HG02973 (cell line): ENCODE results near the gene CACNA2D4.

Experiments used
- ATAC-seq: cut with Tn5 transposase; IDR thresholded peaks from one replicate; pipeline ENCODE4 v1.9.1; 2021; ENCODE audit warnings: moderate library complexity; ENCODE audit not compliant: unreplicated experiment

The CACNA2D4 gene

DNA sequence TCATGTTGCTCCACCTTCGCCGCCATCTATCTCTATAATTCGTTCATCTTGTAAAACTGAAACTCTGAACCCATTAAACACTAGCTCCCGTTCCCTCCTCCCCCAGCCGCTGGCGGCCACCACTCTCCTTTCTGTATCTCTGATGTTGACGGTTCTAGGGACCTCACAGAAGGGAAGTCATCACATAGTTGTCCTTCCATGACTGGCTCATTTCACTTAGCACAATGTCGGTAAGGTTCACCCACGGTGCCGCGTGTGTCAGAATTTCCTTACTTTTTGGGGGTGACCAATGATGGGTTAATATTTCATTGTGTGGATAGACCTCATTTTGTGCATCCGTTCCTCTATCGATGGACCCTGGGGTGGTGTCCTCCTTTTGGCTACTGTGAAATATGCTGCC is 2.0 kb upstream of the CACNA2D4 start:
- no peak for ATAC-seq

GRCh38 chr12:1919763-1920162 is 1.3 kb upstream of the CACNA2D4 start:
- no peak for ATAC-seq

DNA sequence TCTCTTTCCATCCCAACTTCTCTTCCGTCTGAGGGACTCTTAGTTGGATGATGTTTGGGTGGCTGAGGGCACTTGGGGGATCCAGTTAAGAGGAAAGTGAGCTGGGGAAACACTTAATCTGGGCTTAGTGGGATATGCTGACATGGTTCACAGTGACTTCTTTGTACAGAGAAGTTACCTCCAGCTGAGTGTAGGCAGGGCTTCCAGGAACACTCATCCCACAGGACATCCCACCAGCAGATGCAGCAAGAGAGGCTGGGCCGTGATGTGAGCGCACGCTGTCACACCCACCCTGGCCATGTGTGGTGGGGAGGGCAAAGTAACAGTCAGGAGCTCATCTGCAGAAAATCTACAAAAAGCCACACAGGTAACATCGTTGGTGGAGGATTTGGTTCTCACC is 832 bp upstream of the CACNA2D4 start:
- no peak for ATAC-seq

DNA sequence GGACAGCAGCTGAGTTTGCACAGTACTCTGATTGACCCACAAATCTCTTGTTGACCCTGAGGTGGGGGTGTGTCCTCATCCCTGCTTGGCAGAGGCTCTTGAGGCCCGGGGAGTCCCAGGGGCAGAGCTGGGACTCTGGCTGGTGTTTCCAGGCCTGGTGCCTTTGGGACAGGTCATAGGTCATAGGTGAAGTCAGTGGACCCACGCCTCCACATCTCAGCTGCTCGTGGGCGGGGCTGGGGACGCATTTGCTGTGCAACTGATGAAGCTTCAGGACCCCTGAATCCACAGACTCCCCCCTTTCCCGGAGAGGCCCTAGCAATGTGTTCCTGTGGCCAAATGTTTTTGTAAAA is 408 bp upstream of the CACNA2D4 start:
- ATAC-seq: no peak

GRCh38 chr12:1917172-1918070 is 1.0 kb downstream of the CACNA2D4 start:
- ATAC-seq: no peak

- no peak for ATAC-seq
Observed at GRCh38 chr12:1916371-1917171, 1.9 kb downstream of the CACNA2D4 start.

DNA sequence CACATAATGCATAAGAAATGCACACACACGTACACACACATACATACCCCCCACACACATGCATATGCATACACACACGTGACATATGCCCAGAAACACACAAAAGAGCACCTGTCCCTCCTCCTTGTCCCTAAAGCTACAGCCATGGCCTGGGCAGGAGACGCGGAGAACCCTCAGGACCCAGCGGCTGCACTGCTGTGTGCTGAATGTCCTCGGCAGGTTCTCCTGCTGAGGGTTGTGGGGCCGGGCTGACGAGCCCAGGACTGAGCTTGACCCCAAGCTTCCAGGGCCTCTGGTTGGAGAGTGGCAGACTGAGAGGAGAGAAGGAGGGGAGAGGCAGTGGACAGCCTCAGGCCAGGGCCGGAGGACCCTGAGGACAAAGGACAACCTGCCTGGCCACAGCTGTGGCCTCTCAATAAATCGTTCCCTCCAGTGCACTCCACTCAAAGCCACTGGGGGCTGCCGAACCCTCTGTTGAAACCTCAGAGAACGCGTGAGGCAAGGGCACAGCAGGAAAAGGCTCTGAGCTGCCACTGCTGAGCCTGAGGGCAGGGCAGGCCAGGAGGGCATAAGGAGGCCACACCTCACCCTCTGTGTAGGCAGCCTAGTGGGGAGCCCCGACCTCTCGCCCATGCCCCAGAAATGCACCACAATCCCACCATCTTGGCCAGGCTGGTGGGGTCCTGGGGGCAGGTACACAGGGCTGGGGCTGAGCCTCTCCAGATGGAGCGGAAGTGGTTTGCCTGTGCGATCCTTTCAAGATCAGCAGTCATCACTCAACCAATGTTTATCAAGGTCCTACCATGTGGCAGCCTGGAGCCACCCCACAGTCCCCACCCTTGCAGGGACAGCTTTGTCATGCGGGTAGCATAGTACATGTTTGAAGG is 3.1 kb downstream of the CACNA2D4 start:
- no peak for ATAC-seq

DNA sequence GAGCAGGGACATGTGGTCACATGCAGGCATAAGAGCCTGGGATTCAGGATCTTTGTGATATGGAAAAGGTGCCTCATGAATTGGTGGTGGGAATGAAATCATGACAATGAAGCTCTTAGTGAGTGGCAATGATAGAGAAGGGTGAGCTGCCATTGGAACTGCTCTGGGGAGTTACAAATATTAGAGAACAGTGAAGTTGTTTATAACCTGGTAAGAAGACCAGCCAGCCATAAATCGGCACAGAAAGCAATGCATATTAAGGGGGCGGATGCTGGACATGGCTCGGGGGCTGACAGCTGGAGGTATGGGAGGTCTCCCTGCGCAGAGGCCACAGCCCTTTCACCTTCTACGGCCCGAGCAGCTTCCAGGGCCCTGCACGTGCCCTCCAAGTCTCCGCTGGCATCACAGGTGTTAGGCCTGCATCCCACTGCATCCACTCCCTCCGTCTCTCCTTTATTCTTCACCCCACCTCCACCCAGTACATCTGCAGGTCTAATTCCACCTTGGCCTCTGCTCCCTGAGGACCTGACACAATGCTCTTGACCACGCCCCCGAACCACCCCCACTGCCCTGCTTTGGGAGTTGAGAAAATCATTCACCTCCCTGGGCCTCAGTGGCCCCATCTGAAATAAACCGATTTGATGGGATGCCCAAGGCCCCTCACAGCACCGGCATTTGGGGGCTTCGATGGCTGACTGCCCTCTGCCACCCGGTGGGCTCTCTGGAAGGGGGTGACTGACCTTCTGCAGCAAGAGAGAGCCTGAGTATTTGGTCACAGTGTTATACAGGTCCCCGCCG is 4.1 kb downstream of the CACNA2D4 start:
- no peak for ATAC-seq

DNA sequence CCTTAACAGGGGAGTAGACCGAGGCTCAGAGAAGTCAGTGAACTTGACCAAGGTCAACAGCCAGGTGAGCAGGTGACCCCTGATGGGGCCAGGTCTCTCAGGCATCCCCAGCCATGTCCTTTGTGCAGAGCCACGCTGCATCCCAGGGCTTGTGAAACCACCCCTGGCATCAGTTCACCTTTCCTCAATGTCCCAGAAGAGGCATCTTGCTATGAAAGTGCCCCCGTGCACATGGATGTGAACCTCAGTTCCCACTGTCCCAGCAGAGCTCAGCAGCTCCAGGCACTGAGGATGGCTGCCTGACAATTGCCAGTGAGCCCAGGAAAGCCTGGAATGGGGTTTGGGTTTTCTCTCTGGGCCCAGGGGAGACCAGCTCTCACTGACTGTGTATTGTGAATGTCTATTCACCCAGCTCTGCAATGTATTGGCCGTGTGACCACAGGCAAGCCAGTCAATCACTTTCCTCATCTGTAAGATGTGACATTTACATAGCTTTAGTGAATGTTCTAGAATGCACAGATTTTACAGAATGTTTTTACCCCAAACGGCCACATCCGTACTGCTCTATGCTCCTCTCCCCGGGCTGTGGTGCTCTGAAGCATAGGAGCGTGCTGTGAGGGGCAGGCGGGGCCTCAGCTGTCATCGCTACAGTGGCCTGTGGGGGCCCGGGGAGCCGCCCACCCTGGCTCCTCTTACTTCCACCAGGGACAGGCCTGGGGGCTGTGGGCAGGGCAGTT is 4.9 kb downstream of the CACNA2D4 start:
- no peak for ATAC-seq

- no peak for ATAC-seq
Observed at GRCh38 chr12:1912580-1913376, 5.7 kb downstream of the CACNA2D4 start.

DNA sequence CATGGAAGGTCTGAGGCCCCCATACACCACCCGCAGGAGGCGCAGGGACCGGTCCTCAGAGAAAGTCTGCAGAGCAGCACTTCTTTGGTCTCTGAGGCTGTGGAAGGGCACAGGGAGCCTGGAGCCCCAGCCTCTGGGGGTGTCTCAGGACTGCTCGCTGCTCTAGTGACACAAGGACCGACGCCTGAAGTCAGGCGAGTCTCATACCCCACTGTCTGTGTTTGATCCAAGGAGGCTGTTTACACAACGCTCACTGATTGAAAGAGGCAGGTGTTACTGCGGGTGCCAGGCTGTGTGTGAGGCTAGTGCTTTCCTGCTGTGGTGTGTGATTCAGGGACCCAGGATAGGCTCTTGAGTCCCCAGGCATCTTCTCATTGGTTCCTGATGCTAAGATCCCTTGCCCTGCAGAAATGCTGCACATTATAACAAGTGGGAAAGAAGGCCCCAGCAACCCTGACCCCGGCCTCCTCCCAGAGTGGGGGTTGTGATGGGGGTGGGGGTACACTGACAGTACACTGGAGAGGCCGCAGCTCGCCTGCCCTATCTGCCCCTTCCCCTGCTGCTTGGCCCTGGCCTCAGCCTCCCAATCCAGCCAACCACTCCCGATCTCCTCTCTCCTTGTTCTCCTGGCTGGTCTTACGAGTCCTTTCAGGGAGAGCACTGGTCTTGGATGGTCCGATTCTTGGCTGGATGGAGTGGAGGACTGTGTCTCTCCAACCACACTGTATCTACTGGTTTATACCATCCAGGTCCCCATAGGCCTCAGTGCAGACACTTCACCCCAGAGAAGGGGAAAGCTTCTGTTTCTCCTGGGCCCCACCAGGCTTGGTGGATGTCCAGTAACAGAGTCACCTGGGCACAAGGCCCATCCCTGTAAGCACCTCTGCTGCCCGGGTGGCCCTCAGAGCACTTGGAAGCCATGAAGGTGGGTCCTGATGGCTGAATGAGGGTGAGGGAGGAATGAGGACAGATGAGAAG is 6.6 kb downstream of the CACNA2D4 start:
- no peak for ATAC-seq

DNA sequence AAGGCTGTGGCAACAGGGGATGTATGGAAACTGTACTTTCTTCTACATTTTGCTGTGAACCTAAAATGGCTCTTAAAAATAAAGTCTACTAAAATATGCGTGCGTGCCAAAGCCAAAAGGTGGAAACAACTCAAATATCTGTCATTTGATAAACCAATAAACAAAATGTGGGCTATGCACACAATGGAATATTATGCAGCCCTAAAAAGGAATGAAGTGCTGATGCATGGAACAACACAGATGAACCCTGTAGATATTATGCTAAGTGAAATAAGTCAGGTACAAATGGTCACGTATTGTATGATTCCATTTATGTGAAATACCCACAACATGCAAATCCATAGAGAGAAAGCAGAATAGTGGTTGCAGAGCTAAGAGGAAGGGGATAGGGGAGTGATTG is 8.0 kb downstream of the CACNA2D4 start:
- ATAC-seq: no peak

DNA sequence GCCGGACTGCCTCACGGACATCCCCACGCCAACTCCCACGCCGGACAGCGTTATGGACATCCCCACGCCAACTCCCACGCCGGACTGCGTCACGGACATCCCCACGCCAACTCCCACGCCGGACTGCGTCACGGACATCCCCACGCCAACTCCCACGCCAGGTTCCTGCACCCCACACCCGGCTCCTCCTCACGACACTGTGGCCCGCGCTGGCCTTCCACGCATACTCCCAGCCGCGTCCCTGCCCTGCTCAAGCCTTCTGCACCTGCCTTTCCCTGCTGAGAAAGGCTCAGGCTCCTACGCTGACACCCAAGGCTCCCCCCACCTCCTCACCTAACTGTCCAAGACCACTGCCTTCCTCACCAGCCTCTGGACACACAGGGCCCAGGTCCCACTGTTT is 9.7 kb downstream of the CACNA2D4 start:
- no peak for ATAC-seq

GRCh38 chr12:1907652-1908611 is 10.5 kb downstream of the CACNA2D4 start:
- ATAC-seq: no peak

DNA sequence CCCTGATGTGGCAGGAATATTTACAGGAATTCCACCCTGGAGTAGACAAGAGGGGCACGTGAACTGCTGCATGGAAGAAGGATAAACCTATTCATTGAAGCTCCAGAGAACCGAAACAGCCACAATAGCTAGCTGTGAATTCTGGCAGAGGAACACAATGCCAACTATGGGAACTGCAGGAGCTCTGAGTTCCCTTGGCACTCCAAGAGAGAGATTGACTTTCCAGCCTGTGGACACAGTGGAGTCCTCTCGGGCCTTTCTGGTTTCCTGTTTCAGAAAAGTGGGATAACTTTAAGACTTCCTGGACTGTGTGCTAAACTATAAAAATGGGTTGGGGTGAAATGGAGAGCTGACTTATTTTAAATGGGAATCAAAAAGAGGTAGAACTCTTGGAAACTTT is 11.9 kb downstream of the CACNA2D4 start:
- no peak for ATAC-seq

DNA sequence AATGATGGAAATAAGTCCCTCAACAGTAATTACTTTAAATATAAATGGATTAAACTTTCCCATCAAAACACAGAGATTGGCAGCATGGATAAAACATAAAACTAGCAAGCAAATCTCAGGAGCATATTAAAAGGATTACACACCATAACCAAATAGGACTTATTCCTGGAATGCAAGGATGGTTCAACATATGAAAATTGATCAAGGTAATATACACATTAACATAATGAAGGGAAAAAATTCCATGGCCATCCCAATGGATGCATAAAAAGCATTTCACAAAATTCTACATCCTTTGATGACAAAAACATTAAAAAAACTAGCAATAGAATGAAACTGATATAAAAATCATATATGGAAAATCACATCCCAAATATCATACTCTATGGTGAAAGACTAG is 13.6 kb downstream of the CACNA2D4 start:
- no peak for ATAC-seq

DNA sequence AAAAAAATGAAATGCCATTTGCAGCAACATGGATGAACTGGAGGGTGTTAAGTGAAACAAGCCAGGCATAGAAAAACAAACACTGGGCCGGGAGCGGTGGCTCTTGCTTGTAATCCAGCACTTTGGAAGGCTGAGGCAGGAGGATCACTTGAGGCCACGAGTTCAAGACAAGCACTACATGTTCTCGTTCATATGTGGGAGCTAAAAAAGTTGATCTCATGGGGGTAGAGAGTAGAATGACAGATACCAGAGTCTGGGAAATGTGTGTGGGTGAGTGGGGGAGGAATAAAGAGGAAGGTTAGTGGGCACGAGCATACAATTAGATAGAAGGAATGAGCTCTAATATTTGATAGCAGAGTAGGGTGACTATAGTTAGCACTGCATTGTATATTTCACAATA is 21.5 kb downstream of the CACNA2D4 start:
- ATAC-seq: no peak
